ENCODE data around the gene ZNF714.
"Not testable (repeated sequence)": the region's sequence is repeated elsewhere in the genome, so short reads cannot be mapped to it uniquely, and the experiment has no call there.

The ZNF714 gene

DNA sequence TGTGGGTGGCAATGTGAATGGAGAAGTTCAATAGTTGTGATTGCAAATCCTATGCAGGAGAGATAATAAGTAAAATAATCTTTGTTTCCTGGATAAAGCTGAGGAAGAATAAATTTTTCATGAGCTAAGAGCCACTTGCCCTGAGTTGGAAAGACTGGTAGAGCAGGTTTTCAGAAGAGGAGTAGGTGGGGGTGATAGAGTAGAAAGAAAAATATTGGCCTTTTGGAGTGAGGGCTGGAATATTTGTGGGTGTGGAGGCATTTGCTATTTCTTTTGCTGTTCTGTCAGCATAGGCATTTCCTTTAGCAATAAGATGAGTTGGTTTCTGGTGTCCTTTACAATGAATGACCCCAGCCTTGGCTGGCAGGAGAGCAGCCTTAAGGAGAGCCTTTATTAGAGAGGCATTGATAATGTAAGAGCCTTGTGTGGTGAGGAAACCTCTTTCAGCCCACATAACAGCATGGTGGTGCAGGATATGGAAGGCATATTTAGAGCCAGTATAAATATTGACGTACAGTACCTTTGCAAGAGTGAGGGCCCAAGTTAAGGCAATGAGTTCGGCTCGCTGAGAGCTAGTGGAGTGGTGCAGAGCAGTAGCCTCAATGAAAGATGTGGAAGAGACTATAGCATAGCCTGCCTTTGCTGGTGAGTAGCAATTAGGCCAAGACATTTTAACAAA is 48.2 kb downstream of the ZNF714 start:
- no peak for DNase-seq (ENCODE audit: low read depth)

DNA sequence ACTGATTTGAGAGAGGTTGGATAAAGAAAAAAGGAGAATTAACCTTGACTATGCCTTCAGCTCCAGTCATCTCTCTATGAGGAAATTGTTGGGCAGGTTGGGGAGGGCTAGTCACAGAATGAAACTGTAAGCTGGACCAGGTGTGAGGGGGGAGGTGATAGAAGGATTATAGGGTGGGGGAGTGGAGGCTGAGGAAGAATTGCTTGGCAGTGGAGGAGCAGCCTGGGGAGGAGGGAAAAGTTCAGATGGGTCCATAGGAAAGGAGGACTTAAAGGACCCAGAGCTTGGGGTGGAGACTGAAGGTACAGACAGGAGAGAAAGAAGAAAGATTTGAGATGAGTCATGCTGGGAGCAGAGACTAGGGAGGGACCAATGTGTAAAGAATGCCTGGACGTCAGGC is 51.6 kb downstream of the ZNF714 start:
- no peak for DNase-seq (ENCODE audit: low read depth)

DNA sequence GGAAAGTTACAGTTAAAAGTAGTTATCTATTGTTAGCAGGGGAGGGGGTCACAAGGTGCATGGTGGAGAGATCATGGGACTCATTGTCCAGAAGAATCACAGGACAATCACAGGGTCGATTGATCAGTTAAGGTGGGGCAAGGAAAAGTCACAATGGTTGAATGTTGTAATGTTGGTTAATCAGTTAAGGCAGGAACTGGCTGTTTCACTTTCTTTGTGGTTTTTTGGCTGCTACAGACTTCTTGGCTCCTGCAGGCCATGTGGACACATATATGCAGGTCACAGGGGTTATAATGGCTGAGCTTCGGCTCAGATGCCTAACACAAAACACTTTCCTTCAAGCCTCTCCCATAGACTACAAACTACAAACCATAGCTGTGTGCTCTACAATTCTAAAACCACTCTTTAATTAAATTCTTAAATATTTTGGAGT is 52.9 kb downstream of the ZNF714 start:
- no peak for DNase-seq (ENCODE audit: low read depth)

DNA sequence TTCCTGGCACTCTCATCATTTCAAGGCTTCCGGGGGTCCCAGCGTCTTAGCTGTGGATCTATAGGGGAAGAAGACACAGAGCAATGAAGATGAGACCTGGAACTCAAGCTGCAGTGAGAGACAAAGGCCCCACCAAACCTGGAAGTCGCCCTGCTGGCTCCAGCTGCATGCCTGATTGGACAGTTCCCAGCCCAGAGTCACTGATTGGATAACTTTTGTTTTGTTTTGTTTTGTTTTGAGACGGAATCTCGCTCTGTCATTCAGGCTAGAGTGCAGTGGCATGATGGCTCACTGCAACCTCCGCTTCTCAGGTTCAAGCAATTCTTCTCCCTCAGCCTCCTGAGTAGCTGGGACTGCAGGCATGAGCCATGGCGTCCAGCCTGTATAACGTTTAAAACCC is 53.4 kb downstream of the ZNF714 start:
- DNase-seq (ENCODE audit: low read depth): no peak

DNA sequence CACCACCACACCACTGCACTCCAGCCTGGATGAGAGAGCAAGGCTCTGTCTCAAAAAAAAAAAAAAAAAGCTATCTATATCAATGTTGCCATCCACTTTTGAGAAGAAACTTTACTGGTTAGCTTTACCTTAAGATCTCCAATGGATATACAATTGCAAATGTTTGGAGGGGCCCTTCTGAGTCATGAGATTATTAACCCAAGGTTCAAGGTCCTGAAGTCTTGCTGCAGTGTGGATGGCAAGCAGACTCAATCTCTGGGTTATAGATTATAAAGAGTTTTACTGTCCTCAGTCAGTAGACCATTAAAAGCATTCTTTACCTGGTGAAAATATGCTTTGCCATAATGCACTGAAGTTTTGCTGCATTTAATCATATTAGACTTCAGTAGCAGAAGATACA is 56.1 kb downstream of the ZNF714 start:
- DNase-seq (ENCODE audit: low read depth): no peak

DNA sequence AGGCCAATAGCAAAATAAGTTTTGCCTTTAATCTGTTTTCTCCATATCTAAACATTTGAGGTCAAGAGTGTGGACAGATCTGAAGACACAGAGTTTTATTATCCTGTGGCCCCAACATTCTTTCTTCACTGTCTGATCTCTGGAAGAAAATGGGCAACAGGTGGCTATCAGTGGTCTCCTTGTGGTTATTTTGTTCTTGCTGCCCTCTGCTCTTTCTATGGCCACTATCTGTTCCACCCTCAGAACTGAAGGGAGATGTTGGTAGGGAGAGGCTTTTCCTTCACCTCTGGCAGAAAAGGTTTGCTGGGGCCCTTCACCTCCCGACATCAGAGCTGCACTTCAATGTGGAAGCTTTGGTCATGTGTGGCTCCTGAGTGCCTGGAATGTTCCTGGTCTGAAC is 59.0 kb downstream of the ZNF714 start:
- DNase-seq (ENCODE audit: low read depth): not testable (repeated sequence)

DNA sequence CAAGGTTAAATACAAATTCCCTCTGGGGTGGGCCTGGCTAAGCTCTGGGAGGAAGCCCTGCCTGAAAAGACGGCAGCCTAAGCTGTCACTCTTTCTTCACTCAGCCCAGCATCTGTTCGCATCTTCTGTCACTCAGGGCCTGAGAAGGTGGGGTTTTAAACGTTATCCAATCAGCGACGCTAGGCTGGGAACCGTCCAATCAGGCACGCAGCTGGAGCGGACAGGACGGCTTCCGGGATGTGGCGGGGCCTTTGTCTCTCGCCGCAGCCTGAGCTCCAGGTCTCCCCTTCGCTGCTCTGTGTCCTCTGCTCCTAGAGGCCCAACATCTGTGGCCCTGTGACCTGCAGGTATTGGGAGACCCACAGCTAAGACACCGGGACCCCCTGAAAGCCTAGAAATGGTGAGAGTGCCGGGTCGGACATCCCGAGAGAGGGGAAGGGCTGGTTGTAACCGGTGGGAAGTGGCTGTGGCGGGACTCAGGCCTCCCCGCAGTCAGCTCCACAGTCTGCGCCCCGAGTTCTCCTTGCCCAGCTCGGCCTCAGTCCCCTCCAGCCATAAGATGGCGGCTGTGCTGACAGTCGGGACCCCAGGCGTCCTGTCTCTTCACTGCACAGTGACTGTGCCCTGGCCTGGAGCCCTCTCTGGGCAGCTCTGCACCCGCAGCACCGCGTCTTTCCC is 59.9 kb downstream of the ZNF714 start, which contains the start of gene ZNF431:
ZNF431 (plus strand) TSS at position 254 of the 678 bp plus-strand sequence; CDS start at position 398, 144 bp downstream.
- peak; percentile 73 for DNase-seq (ENCODE audit: low read depth)

DNA sequence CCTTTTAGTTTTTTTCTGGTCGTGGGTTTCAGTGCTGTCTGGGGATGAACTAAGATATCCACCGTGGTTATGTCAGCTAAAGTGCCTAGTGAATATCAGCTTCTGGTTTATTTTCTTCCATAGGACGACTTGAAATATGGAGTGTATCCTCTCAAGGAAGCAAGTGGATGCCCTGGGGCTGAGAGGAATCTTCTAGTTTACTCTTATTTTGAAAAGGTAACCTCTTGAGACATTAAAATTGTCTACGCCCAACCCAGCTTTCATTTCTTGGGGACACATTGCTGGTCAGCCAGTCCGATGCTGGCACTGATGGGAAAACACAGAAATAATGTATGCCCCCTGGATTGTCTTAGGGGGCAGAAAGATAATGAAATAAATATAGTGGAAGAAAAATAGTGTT is 61.4 kb downstream of the ZNF714 start:
- DNase-seq (ENCODE audit: low read depth): no peak

DNA sequence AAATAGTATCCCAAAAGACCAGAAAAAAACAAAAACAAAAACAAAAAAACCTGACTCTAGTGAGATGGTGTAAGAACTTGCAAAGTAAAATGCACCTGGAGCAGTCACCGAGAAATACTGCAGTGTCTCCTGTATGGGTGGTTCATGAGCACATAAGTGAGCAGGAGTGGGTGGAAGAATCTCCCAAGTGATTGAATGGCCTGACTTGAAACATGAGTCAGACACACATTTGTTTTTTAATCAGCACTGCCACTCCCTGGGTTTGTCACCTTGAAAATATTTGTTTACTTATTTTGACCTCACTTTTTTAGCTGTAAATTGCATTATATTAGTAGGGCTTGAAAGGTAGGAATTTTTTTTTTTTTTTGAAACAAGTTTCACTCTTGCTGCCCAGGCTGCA is 61.9 kb downstream of the ZNF714 start:
- DNase-seq (ENCODE audit: low read depth): no peak

DNA sequence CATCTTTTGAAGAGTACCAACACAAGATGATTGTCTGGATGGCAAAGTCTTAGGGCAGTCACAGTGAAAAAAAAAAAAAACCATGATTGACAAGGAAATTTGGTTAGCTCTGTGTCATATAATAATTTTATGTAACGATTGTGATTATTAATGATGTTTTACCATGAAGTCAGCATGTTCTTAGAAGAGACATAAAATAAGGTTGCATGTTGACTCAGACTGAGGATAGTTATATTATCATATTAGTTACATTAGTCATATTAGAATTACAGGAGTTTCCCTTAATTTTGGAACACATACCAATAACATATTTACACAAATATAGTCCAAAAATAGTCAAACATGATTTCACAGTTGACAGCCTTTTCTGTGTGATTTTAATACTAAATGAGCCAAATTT is 65.5 kb downstream of the ZNF714 start:
- DNase-seq (ENCODE audit: low read depth): no peak

DNA sequence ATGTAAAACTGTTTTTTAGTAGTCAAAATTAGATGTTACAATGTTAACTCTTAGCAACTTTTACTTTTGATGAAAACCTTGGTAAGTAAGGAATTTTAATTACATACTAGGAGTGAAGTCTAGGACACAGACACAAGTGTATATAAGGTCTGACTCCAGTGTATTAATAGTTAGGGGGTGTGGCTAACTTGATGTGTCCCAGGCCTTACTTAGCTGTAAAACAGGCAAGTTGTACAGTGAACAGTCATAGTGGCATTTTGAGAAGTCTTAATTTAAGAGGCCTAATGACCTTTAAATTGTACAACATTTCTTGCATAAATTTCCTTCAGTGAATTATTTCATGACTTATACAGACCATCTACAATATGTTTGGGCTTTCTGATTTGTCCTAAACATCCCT is 66.7 kb downstream of the ZNF714 start:
- DNase-seq (ENCODE audit: low read depth): no peak

DNA sequence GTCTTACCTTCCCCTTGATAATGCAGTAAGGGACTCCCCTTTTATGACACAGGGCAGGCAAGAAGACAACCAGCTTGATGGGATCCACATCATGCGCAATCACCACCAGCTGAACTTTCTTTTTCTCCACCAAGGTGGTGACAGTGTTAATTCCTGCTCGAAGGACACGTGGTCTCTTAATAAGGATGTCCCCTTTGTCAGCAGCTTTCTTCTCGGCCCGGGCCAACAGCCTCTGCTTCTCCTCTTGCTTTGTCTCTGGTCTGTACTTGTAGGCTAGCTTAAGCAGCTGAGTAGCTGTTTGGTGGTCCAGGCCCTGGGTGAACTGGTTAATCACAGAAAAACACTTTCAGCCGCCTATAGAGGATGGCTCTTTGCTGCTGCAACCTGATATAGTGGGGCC is 67.9 kb downstream of the ZNF714 start:
- no peak for DNase-seq (ENCODE audit: low read depth)

DNA sequence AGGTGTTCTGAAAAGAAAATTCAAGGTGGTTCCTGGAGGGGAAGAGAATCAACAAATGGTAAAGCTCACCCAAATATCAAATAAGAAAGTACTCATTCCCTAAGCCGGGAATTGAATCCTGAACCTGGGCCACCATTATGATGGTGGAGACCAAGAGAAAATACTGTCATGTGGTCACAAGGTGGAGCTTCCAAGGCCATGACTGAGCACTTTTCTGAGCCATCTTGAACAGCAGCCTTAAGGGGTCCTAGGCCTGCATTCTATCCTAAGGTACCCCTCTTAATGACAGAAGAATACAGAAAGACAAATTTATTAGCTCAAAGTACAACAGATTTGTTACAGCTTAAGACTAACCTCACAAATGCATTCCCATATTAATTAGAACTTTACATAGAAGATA is 69.5 kb downstream of the ZNF714 start:
- DNase-seq (ENCODE audit: low read depth): no peak

DNA sequence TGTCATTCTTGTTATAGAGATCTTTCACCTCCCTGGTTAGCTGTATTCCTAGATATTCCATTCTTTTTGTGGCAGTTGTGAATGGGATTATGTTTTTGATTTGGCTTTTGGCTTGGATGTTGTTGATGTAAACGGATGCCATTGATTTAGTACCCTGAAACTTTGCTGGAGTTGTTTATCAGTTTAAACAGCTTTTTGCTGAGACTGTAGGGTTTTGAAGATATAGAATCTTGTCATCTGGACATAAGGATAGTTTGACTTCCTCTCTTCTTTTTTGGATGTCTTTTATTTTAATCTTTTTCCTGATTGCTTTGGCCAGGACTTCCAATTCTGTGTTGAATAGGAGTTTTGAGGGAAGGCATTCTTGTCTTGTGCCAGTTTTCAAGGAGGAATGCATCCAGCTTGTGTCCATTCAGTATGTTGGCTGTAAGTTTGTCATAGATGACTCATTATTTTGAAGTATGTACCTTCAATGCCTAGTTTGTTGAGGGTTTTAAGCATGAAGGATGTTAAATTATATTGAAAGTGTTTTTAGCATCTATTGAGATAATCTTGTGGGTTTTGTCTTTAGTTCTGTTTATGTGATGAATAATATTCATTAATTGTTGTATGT is 76.6 kb downstream of the ZNF714 start:
- no peak for DNase-seq (ENCODE audit: low read depth)

DNA sequence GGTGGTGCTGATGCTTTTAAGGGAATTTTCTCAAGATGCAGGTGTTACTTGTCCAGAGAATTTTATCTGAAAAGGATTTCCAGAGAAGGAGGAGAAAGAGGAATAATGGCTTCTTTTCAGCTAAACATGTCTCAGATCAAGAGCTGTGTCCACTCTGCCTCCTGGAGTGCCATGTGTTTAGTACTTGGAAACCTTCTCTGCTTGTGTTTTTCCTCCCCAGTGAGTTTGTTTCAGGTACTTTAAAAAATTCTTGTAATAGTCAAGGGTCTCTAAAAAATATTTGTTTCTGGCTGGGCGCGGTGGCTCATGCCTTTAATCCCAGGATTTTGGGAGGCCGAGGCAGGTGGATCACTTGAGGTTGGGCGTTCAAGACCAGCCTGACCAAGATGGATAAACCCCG is 82.5 kb downstream of the ZNF714 start:
- no peak for DNase-seq (ENCODE audit: low read depth)

DNA sequence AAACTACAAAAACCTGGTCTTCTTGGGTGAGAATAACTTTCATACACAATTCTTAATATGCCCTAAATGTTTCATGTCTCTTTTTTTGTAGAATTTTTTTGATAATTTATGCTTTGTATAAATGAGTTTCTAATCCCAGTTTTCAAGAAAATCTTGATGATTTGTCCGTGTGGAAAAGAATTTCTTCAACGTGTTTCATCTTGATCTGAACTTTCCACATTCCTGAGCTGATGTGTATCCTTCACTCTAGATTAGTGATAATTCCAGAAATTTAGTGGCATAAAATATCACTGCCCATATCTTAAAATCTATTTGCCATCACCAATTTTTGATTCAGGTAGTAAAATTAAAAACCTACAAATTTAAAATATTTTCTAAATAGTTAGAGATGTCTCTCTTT is 84.4 kb downstream of the ZNF714 start:
- no peak for DNase-seq (ENCODE audit: low read depth)

Measured in stimulated activated CD8-positive, alpha-beta memory T cell treated with anti-CD3 and anti-CD28 coated beads, Interleukin-15, amount 100 ng/mL, for 1 hour (primary cell).